ENCODE results near the gene PPP2CA. TPM values are rescaled to one million over a fixed set of nuclear protein-coding genes. Genes with fewer than 3 reads are reported as not detected.

Gene PPP2CA
- total and polyA plus RNA-seq, 9 of the 15 experiments (the other 6 are each of a cell fraction or from before 2014, with no cell fraction given): 23.0 to 257 (median 109) TPM

DNA sequence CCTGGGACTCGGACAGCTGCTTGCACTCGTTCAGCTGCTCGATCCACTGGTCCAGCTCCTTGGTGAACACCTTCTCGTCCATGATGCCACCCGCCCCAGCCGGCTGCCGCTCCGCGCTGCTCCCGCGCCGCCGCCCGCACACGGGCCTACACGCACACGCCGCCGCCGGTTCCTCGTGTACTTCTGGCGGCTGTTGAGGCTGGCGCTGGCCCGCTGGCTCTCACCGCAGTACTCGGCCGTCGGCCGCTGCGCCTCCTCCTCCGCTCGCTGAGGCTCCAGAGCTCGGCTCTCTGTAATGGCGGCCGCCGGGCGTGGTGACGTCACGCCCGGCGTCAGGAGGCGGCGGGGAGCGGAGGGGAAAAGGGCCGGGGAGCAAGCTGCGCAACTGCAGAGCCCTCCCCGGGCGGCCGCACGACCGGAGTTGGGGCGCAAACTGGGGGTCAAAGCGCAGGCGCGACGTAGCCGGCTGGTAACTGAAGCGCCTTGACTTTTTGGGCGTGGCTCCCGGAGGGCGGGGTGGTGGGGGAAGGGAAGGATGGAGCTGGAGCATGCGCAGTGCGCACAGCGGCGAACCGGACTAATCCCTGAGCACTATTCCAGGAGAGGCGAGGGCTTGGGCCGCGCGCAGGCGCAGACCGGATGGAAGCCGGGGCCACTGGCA, at the start of gene PPP2CA (continued):
- TF ChIP-seq, protein P1, sequence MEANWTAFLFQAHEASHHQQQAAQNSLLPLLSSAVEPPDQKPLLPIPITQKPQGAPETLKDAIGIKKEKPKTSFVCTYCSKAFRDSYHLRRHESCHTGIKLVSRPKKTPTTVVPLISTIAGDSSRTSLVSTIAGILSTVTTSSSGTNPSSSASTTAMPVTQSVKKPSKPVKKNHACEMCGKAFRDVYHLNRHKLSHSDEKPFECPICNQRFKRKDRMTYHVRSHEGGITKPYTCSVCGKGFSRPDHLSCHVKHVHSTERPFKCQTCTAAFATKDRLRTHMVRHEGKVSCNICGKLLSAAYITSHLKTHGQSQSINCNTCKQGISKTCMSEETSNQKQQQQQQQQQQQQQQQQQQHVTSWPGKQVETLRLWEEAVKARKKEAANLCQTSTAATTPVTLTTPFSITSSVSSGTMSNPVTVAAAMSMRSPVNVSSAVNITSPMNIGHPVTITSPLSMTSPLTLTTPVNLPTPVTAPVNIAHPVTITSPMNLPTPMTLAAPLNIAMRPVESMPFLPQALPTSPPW (CRISPR knock-in tag; IDR thresholded peaks at IDR 0.05): peak; percentile 86

DNA sequence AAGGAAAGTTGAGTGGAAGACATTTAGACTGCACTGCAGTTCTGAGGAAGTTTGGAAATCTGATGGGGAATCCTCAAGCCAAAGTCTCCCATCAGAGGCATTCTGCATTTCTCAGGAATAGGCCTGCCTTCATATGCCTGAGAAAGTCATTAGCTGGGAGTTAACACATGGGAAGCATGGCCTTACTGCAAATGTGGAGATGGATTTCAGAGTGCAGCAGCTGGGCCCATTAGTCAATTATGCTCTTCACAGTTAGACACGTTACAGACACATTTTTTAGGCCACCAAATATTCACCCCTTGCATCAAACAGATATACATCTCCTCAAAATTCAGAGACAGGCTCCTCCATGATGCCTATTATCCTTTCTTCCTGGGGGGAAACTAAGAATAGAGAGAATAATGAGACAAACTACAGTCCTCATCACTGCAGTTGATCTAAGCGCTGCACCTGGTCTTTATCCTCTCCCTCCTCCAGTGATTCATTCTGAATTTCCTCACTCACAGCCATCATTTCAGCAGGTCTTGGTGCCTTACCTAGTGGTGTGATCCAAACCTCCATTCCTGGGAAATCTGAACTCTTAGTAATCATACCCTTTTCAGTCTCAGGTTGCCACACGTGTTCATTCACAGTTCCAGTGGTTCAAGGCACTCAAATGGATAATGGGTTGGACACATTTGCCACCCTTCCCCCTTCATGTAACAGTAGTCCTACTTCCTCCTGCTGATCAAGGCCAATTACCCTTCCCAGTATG, 47.9 kb upstream of the PPP2CA start:
- Histone ChIP-seq H2AFZ (ENCODE audit: low read depth, low read length) (no peak overlapping the region), H3K36me3 (ENCODE audit: control insufficient read depth, insufficient read depth, low read length) (no peaks in the 10 kb centered on the region)

More for the DNA sequence above, 47.9 kb upstream of the PPP2CA start:
- no TSS peak for BruUV-seq (replicated peaks)
- CTCF ChIA-PET (ENCODE audit: low intra/inter-chr PET ratio): no interaction called here
- H3K9me1 ChIP-seq (ENCODE audit: control insufficient read depth, insufficient read depth, low read length): no peaks in the 10 kb centered on the region
- intact Hi-C loops (cut with micrococcal nuclease): no loop called here
- H3K9me3 ChIP-seq (replicated peaks; ENCODE audit: control insufficient read depth, insufficient read depth, low read depth, low read length): no peaks in the 10 kb centered on the region
- POLR2A ChIA-PET: interaction anchor here (0.6 to 0.9 kb wide), 3 partner anchors 48 to 123 kb away, joined by 3 read pairs; partner anchors contain the start of gene PPP2CA
- TF ChIP-seq KLF13 (tag; IDR thresholded peaks at IDR 0.05; ENCODE audit: borderline replicate concordance, low read depth) (no peak), ZNF165 (CRISPR knock-in tag; IDR thresholded peaks at IDR 0.05; ENCODE audit: borderline replicate concordance) (no peak), SAP30 (IDR thresholded peaks at IDR 0.05; ENCODE audit: borderline replicate concordance, insufficient read depth, low read depth, low read length, poor library complexity, severe bottlenecking) (no peak), POLR2H (tag; IDR thresholded peaks at IDR 0.05; ENCODE audit: low read depth) (no peak), JUN (IDR thresholded peaks at IDR 0.05; ENCODE audit: borderline replicate concordance, low read depth, low read length) (no peak), JUN (CRISPR knock-in tag; IDR thresholded peaks at IDR 0.05; ENCODE audit: borderline replicate concordance) (no peak), FOS (IDR thresholded peaks at IDR 0.05; ENCODE audit: extremely low read depth, insufficient read length) (no peak), ZNF707 (CRISPR knock-in tag; conservative IDR thresholded peaks at IDR 0.05) (no peak)
- TF ChIP-seq, protein P2, sequence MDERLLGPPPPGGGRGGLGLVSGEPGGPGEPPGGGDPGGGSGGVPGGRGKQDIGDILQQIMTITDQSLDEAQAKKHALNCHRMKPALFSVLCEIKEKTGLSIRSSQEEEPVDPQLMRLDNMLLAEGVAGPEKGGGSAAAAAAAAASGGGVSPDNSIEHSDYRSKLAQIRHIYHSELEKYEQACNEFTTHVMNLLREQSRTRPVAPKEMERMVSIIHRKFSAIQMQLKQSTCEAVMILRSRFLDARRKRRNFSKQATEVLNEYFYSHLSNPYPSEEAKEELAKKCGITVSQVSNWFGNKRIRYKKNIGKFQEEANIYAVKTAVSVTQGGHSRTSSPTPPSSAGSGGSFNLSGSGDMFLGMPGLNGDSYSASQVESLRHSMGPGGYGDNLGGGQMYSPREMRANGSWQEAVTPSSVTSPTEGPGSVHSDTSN (CRISPR knock-in tag; IDR thresholded peaks at IDR 0.05; ENCODE audit: low read depth): no peak
- TF ChIP-seq, protein P2 (tag; conservative IDR thresholded peaks at IDR 0.05; ENCODE audit: low read depth): no peak
- no peaks in the 10 kb centered on the region; a peak in 1 of 5 replicates for H3K27me3 ChIP-seq (ENCODE audit: control insufficient read depth in 2 of 2, insufficient read depth in 2 of 2, low read length in 2 of 2)
- ATAC-seq (no peak), FAIRE-seq (no peak), DNase-seq (ENCODE audit: extremely low read depth in 1 of 4, low spot score in 3 of 4) (no peak)
- no peak overlapping the region for H3K4me3 ChIP-seq
- H3K9ac ChIP-seq (ENCODE audit: insufficient read depth in 1 of 2, low read depth in 2 of 2, low read length in 2 of 2): no peak overlapping the region
- H3K4me1 ChIP-seq (replicated peaks in 1 of 2; ENCODE audit: control insufficient read depth in 2 of 2, insufficient read depth in 2 of 2, low read length in 2 of 2): no peaks in the 10 kb centered on the region
- in situ Hi-C loops (cut with MboI): no loop called here
- no peak overlapping the region for H3K4me2 ChIP-seq (ENCODE audit: insufficient read depth, low read length)
- H3K27ac ChIP-seq (ENCODE audit: extremely low read depth, low read depth, low read length): no peak overlapping the region
- WGBS (ENCODE audit: insufficient coverage, low coverage, missing lambda C conversion rate): 0% methylated on average over 3 of the region's 3 CpGs
- no peaks in the 10 kb centered on the region for H4K20me1 ChIP-seq (replicated peaks; ENCODE audit: control insufficient read depth, insufficient read depth, low read length)
- no peaks in the 10 kb centered on the region for H3K79me2 ChIP-seq (ENCODE audit: control insufficient read depth, insufficient read depth, low read length)

Data from K562 (cell line).